Measurements from ENCODE around the gene CLEC20A.

GRCh38 chr1:178452013-178452412 lies 44.8 kb downstream of the CLEC20A start:
- TF ChIP-seq CTCF (tag by site-specific recombination; IDR thresholded peaks at IDR 0.05) (no peak), ZNF629 (tag by site-specific recombination; IDR thresholded peaks at IDR 0.05) (no peak), YY1 (tag by site-specific recombination; IDR thresholded peaks at IDR 0.05) (no peak), ZNF768 (tag by site-specific recombination; IDR thresholded peaks at IDR 0.05) (no peak), ZNF530 (tag by site-specific recombination; IDR thresholded peaks at IDR 0.05; ENCODE audit: low read depth) (no peak), ZSCAN16 (tag by site-specific recombination; IDR thresholded peaks at IDR 0.05) (no peak), SP7 (tag by site-specific recombination; IDR thresholded peaks at IDR 0.05) (no peak), ZNF211 (tag by site-specific recombination; IDR thresholded peaks at IDR 0.05; ENCODE audit: low read depth) (no peak), ZBTB7A (tag by site-specific recombination; IDR thresholded peaks at IDR 0.05; ENCODE audit: low read depth) (no peak)
